WTC11 (cell line): Measurements from ENCODE around the gene SENP3. TPM values are rescaled to one million over a fixed set of nuclear protein-coding genes. Genes with fewer than 3 reads are reported as not detected.
A peak's percentile ranks its signal among the peaks of the same experiment; 100 is the strongest.

ENCODE experiments used
- ATF6 ChIP-seq: sonication (generic); formaldehyde crosslinking; IDR thresholded peaks from 2 replicates; pipeline ENCODE4 v1.8.1; 2023; ENCODE audit warnings: mild to moderate bottlenecking, missing genetic modification reagents
- CBFB ChIP-seq: sonication (generic); formaldehyde crosslinking; IDR thresholded peaks from 2 replicates; pipeline ENCODE4 v1.8.1; 2022; ENCODE audit warnings: mild to moderate bottlenecking, low read depth, missing genetic modification reagents
- CREB1 ChIP-seq: sonication (generic); formaldehyde crosslinking; IDR thresholded peaks from 2 replicates; pipeline ENCODE4 v1.8.0; 2023; ENCODE audit warnings: mild to moderate bottlenecking, missing genetic modification reagents
- ELF4 ChIP-seq: sonication (generic); formaldehyde crosslinking; IDR thresholded peaks from 2 replicates; pipeline ENCODE4 v1.8.1; 2022; ENCODE audit warnings: low read depth, mild to moderate bottlenecking, moderate library complexity, missing genetic modification reagents
- FOXJ3 ChIP-seq: sonication (generic); formaldehyde crosslinking; IDR thresholded peaks from 2 replicates; pipeline ENCODE4 v1.9.0; 2021; ENCODE audit warnings: missing genetic modification reagents, mild to moderate bottlenecking, borderline replicate concordance
- IRF1 ChIP-seq: sonication (generic); formaldehyde crosslinking; IDR thresholded peaks from 2 replicates; pipeline ENCODE4 v1.8.0; 2023; ENCODE audit warnings: missing genetic modification reagents
- MXD4 ChIP-seq: fragments of 250-450 bp; sonication (Bioruptor Pico); IDR thresholded peaks from 2 replicates; pipeline ENCODE4 v1.8.0; 2021; ENCODE audit warnings: mild to moderate bottlenecking, moderate library complexity, borderline replicate concordance
- OVOL2 ChIP-seq: fragments of 250-450 bp; sonication (Bioruptor Pico); IDR thresholded peaks from 2 replicates; pipeline ENCODE4 v1.9.0; 2021; ENCODE audit warnings: mild to moderate bottlenecking, borderline replicate concordance
- RORB ChIP-seq: fragments of 250-450 bp; sonication (Bioruptor Pico); IDR thresholded peaks from 2 replicates; pipeline ENCODE4 v1.9.0; 2021; ENCODE audit warnings: mild to moderate bottlenecking
- SOX15 ChIP-seq: fragments of 250-450 bp; sonication (Bioruptor Pico); IDR thresholded peaks from 2 replicates; pipeline ENCODE4 v1.9.0; 2021; ENCODE audit warnings: mild to moderate bottlenecking
- SP1 ChIP-seq: sonication (generic); formaldehyde crosslinking; conservative IDR thresholded peaks from 2 replicates; pipeline ENCODE4 v1.8.1; 2022; ENCODE audit warnings: missing genetic modification reagents
- STAT6 ChIP-seq: sonication (generic); formaldehyde crosslinking; conservative IDR thresholded peaks from 2 replicates; pipeline ENCODE4 v1.8.1; 2023; ENCODE audit warnings: mild to moderate bottlenecking, low read depth, missing genetic modification reagents, moderate library complexity
- TEAD1 ChIP-seq: sonication (generic); formaldehyde crosslinking; IDR thresholded peaks from 2 replicates; pipeline ENCODE4 v1.8.0; 2022; ENCODE audit warnings: mild to moderate bottlenecking, missing genetic modification reagents
- TEAD4 ChIP-seq: sonication (generic); formaldehyde crosslinking; IDR thresholded peaks from 2 replicates; pipeline ENCODE4 v1.8.0; 2022; ENCODE audit warnings: mild to moderate bottlenecking, missing genetic modification reagents
- ZNF219 ChIP-seq: sonication (generic); formaldehyde crosslinking; IDR thresholded peaks from 2 replicates; pipeline ENCODE4 v1.8.0; 2023; ENCODE audit warnings: missing genetic modification reagents, mild to moderate bottlenecking, borderline replicate concordance
- ZNF263 ChIP-seq: sonication (generic); formaldehyde crosslinking; IDR thresholded peaks from 2 replicates; pipeline ENCODE4 v1.8.1; 2022; ENCODE audit warnings: low read depth, mild to moderate bottlenecking, moderate library complexity, missing genetic modification reagents
- ZNF281 ChIP-seq: sonication (generic); formaldehyde crosslinking; IDR thresholded peaks from 2 replicates; pipeline ENCODE4 v1.8.0; 2023; ENCODE audit warnings: mild to moderate bottlenecking, missing genetic modification reagents
- ZNF425 ChIP-seq: fragments of 250-450 bp; sonication (Bioruptor Pico); conservative IDR thresholded peaks from 2 replicates; pipeline ENCODE4 v1.9.0; 2021; ENCODE audit warnings: mild to moderate bottlenecking
- total RNA-seq: library from RNA; stranded (reverse); gene quantifications from 3 replicates; pipeline ENCODE4 v1.2.3, GENCODE V29; 2021
- TF ChIP-seq, protein P1 (sequence below): sonication (generic); formaldehyde crosslinking; IDR thresholded peaks from 2 replicates; pipeline ENCODE4 v1.8.0; 2022; ENCODE audit warnings: missing genetic modification reagents
- TF ChIP-seq, protein P2 (sequence below): fragments of 250-450 bp; sonication (Bioruptor Pico); IDR thresholded peaks from 2 replicates; pipeline ENCODE4 v1.9.0; 2021; ENCODE audit warnings: mild to moderate bottlenecking
- TF ChIP-seq, protein P3 (sequence below): sonication (generic); formaldehyde crosslinking; IDR thresholded peaks from 2 replicates; pipeline ENCODE4 v1.8.1; 2022; ENCODE audit warnings: mild to moderate bottlenecking, missing genetic modification reagents, moderate library complexity, borderline replicate concordance

The SENP3 gene
- total RNA-seq, 1 experiment from 2014 or later, result 85.4 TPM

DNA sequence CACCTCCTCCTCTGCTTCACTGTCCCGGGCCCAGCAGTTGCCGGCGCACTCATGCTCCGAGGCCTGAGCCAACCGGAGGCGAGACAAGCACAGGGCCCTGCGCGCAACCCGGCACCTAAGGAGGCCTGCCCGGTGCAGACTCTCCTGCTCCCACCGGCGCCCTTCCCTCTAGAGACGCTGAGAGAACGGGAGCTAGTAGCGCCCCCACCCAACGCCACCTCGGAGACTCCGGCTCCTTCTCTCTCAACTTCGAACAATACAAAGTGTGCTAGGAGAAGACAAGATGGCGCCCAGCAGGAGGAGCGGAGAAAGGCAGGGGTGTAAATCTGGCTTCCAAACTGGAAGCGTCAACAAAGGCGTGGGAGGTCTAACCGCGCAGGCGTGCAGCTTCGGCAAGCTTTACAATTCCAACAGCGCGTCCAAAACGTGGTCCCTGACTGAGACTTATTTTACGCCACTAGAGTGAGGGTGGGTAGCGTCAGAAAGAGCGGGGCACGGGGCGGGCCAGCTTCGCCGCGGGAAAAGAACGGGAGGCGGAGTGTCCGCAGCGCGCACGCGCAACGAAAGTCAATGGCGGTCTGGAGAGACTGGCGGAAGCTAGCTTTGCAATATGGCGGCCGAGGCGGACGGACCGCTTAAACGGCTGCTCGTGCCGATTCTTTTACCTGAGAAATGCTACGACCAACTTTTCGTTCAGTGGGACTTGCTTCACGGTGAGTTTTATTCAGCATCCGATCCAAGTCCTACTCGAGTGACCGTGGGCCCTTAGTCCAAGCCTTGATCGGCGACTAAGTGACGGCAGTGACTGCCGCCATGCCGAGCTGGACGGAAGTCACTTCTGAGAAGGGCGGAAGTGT, 21.8 kb downstream of the SENP3 start, which contains the start of gene MPDU1 (continued):
- no peak for TF ChIP-seq ZNF425 (CRISPR knock-in tag)
- no peak for TF ChIP-seq TEAD4 (CRISPR knock-in tag)
- TF ChIP-seq IRF1 (CRISPR knock-in tag), result no peak; the same call in 1 of the 2 replicates
- no peak for TF ChIP-seq STAT6 (CRISPR knock-in tag)
- TF ChIP-seq MXD4 (CRISPR knock-in tag), result no peak
- TF ChIP-seq, protein P1, sequence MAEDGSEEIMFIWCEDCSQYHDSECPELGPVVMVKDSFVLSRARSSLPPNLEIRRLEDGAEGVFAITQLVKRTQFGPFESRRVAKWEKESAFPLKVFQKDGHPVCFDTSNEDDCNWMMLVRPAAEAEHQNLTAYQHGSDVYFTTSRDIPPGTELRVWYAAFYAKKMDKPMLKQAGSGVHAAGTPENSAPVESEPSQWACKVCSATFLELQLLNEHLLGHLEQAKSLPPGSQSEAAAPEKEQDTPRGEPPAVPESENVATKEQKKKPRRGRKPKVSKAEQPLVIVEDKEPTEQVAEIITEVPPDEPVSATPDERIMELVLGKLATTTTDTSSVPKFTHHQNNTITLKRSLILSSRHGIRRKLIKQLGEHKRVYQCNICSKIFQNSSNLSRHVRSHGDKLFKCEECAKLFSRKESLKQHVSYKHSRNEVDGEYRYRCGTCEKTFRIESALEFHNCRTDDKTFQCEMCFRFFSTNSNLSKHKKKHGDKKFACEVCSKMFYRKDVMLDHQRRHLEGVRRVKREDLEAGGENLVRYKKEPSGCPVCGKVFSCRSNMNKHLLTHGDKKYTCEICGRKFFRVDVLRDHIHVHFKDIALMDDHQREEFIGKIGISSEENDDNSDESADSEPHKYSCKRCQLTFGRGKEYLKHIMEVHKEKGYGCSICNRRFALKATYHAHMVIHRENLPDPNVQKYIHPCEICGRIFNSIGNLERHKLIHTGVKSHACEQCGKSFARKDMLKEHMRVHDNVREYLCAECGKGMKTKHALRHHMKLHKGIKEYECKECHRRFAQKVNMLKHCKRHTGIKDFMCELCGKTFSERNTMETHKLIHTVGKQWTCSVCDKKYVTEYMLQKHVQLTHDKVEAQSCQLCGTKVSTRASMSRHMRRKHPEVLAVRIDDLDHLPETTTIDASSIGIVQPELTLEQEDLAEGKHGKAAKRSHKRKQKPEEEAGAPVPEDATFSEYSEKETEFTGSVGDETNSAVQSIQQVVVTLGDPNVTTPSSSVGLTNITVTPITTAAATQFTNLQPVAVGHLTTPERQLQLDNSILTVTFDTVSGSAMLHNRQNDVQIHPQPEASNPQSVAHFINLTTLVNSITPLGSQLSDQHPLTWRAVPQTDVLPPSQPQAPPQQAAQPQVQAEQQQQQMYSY, result peak; percentile 36; the same call in 1 of the 2 replicates
- TF ChIP-seq SOX15, result no peak
- 0 out of 2 replicates have a peak, but pooled peaks have one; percentile 14 for TF ChIP-seq ZNF281 (CRISPR knock-in tag)
- no peak for TF ChIP-seq CBFB (CRISPR knock-in tag)
- TF ChIP-seq ELF4 (CRISPR knock-in tag), result no peak
- TF ChIP-seq, protein P2, sequence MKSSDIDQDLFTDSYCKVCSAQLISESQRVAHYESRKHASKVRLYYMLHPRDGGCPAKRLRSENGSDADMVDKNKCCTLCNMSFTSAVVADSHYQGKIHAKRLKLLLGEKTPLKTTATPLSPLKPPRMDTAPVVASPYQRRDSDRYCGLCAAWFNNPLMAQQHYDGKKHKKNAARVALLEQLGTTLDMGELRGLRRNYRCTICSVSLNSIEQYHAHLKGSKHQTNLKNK, result 0 out of 2 replicates have a peak, but pooled peaks have one; percentile 46
- TF ChIP-seq, protein P3, sequence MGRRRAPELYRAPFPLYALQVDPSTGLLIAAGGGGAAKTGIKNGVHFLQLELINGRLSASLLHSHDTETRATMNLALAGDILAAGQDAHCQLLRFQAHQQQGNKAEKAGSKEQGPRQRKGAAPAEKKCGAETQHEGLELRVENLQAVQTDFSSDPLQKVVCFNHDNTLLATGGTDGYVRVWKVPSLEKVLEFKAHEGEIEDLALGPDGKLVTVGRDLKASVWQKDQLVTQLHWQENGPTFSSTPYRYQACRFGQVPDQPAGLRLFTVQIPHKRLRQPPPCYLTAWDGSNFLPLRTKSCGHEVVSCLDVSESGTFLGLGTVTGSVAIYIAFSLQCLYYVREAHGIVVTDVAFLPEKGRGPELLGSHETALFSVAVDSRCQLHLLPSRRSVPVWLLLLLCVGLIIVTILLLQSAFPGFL, result 0 out of 2 replicates have a peak, but pooled peaks have one; percentile 52
- TF ChIP-seq ZNF263, result no peak
- no peak for TF ChIP-seq RORB (CRISPR knock-in tag)
- TF ChIP-seq CREB1 (CRISPR knock-in tag), result 0 out of 2 replicates have a peak, but pooled peaks have one; percentile 55
- no peak for TF ChIP-seq ATF6 (CRISPR knock-in tag)
- peak; percentile 76; the same call in 1 of the 2 replicates for TF ChIP-seq SP1 (CRISPR knock-in tag)
- TF ChIP-seq ZNF219 (CRISPR knock-in tag), result no peak
- no peak for TF ChIP-seq OVOL2
- TF ChIP-seq FOXJ3 (CRISPR knock-in tag), result no peak
- TF ChIP-seq TEAD1 (CRISPR knock-in tag), result no peak
